Muscle of leg (tissue), 11 donors: ENCODE measurements around the gene UBQLN1. TPM values are rescaled to one million over a fixed set of nuclear protein-coding genes. Genes with fewer than 3 reads are reported as not detected.
"Not testable (repeated sequence)": the region's sequence is repeated elsewhere in the genome, so short reads cannot be mapped to it uniquely, and the experiment has no call there.

Experiments used
- DNase-seq: peaks from one replicate; pipeline ENCODE4 v3.0.0; 2013
- H3K27ac ChIP-seq: one replicate; pipeline ENCODE4 v1.5.1; 2013; ENCODE audit warnings: mild to moderate bottlenecking, low read length, control low read depth
- H3K27me3 ChIP-seq: one replicate; pipeline ENCODE4 v1.6.1; 2013; ENCODE audit warnings: low read length; ENCODE audit not compliant: control insufficient read depth, insufficient read depth
- H3K36me3 ChIP-seq: one replicate; pipeline ENCODE4 v1.6.1; 2013; ENCODE audit warnings: low read length; ENCODE audit not compliant: control insufficient read depth, insufficient read depth
- H3K4me1 ChIP-seq: one replicate; pipeline ENCODE4 v1.6.1; 2013; ENCODE audit warnings: low read length; ENCODE audit not compliant: control insufficient read depth, insufficient read depth
- H3K4me3 ChIP-seq: one replicate; pipeline ENCODE4 v1.5.1; 2013; ENCODE audit warnings: low read length, control low read depth
- H3K9me3 ChIP-seq: replicated peaks from 2 replicates; pipeline ENCODE4 v1.6.1; 2013; ENCODE audit warnings: low read depth, low read length; ENCODE audit not compliant: control insufficient read depth
- WGBS: methylation state at CpG from one replicate; pipeline ENCODE4 v1.1.5; 2013; ENCODE audit warnings: missing lambda C conversion rate; ENCODE audit not compliant: insufficient coverage; 5-methylcytosine and 5-hydroxymethylcytosine counted together
- polyA plus RNA-seq, 8 donors: library from polyadenylated mRNA; unstranded; fragments of 120-200 nt; gene quantifications; one replicate each; pipeline versions ENCODE4 v1.2.1 to v1.2.3, GENCODE V29; 2013; ENCODE audit warnings: inconsistent platforms in 1 of 8, low replicate concordance in 1 of 8; ENCODE audit not compliant: insufficient read length in 8 of 8, insufficient read depth in 1 of 8
- total RNA-seq: library from RNA; stranded (reverse); fragments of 120-200 nt; gene quantifications from one replicate; pipeline ENCODE4 v1.2.4, GENCODE V29; 2013

Gene UBQLN1
- total and polyA plus RNA-seq, 9 donors, result 56.3 to 81.8 (median 68.0) TPM

DNA sequence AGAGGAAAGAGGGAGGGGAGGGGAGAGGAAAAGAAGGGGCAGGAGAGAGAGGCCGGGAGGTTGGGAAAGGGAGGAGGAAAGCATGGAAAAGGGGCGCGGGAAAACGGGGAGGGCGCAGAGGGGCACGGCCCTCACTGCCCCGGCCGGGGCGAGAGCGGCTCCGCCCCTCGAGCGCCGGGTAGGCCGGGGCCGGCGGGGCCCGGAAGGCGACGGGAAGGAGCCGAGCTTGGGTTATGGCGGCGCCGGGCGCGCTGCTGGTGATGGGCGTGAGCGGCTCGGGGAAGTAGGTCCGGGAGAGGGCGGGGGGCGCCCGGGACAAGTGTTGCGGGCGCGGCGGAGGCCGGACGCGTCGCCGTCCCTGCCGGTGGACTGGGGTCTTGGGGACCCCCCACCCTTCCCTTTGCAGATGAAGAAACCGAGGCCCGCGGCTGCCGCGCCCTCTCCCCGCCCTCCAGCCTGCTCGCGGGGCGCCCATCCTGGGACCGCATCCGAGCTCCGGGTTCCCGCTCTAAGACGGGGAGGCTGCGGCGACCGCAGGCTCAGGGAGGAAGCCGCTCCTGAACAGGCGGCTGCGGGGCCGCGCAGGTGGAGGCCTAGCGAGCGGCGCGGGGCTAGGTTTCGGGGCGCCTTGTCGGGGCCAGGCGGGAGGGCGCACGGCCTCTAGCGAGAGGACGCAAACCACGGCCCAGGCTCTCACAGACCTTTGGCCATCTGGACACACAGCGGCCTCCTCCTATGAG is 84.6 kb downstream of the UBQLN1 start, which contains the start of gene IDNK:
TSS of gene IDNK (plus strand) at position 205 of the 740 bp plus-strand sequence. CDS start at position 234, 29 bp downstream.
- H3K27ac ChIP-seq, result peak within 1 kb of the TSS; percentile 90
- H3K9me3 ChIP-seq, result no peaks in the 10 kb centered on the region
- under 1% methylated on average over 78 of the region's 79 CpGs for WGBS
- H3K36me3 ChIP-seq, result peaks cover 9% of the 10 kb centered on the region
- peaks cover 4% of the 10 kb centered on the region for H3K27me3 ChIP-seq
- peak; percentile 65 for DNase-seq
- H3K4me1 ChIP-seq, result peaks cover 14% of the 10 kb centered on the region
- peak within 1 kb of the TSS; percentile 73 for H3K4me3 ChIP-seq

DNA sequence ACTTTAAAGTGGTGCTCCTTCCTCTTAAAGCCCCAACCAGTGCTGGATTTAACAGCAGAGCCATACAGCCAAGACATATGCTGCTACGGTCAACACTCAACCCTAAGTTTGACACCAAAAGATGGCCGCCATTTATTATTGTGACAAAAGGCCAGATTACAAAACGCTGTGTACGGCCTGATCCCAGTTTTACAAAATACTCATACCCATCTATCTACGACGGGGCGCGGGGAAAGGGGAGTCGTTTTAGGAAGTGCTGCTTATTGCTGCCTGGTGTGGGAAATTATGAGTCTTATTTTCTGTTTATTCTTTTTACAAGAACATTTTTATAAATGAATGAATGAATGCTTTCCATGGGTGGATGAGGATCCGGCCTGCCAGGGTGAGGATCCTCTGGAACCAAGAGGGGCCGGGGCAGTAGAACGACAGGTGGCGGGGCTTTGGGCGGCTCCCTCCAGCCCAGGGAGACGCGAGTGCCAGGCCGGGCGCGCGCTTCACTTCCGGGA is 85.3 kb downstream of the UBQLN1 start:
- DNase-seq, result peak; percentile 89
- H3K4me1 ChIP-seq, result peaks cover 14% of the 10 kb centered on the region
- WGBS, result 9% methylated on average over 7 of the region's 21 CpGs
- peaks cover 8% of the 10 kb centered on the region for H3K36me3 ChIP-seq
- H3K27ac ChIP-seq, result peak overlapping the region; percentile 90
- no peaks in the 10 kb centered on the region for H3K9me3 ChIP-seq
- H3K27me3 ChIP-seq, result peaks cover 4% of the 10 kb centered on the region
- H3K4me3 ChIP-seq, result peak overlapping the region; percentile 73

GRCh38 chr9:83620841-83621636 is 86.7 kb downstream of the UBQLN1 start:
- DNase-seq, result peak; percentile 43
- peaks cover 4% of the 10 kb centered on the region for H3K27me3 ChIP-seq
- no peak overlapping the region for H3K27ac ChIP-seq
- WGBS, result 12% methylated on average over 4 of the region's 7 CpGs
- peaks cover 14% of the 10 kb centered on the region for H3K4me1 ChIP-seq
- H3K9me3 ChIP-seq, result no peaks in the 10 kb centered on the region
- H3K36me3 ChIP-seq, result no peaks in the 10 kb centered on the region
- H3K4me3 ChIP-seq, result no peak overlapping the region

GRCh38 chr9:83617299-83617698 is 90.5 kb downstream of the UBQLN1 start:
- H3K27ac ChIP-seq, result no peak overlapping the region
- H3K9me3 ChIP-seq, result no peaks in the 10 kb centered on the region
- DNase-seq, result no peak
- no peak overlapping the region for H3K4me3 ChIP-seq
- no peaks in the 10 kb centered on the region for H3K36me3 ChIP-seq
- WGBS, result no CpG with 5 or more reads among the region's 1 CpG
- peaks cover 3% of the 10 kb centered on the region for H3K4me1 ChIP-seq
- peaks cover 4% of the 10 kb centered on the region for H3K27me3 ChIP-seq

GRCh38 chr9:83613298-83613697 is 94.5 kb downstream of the UBQLN1 start:
- not testable (repeated sequence) for H3K27ac ChIP-seq, H3K27me3 ChIP-seq, H3K4me3 ChIP-seq, H3K4me1 ChIP-seq, H3K9me3 ChIP-seq, DNase-seq, H3K36me3 ChIP-seq
- WGBS, result 100% methylated on average over 1 of the region's 3 CpGs

Other genes starting within 250 kb of the UBQLN1 start
- 34.1 TPM for gene FRMD3, start 169.6 kb downstream of the UBQLN1 start, total RNA-seq
- gene FRMD3, start 169.6 kb downstream of the UBQLN1 start, polyA plus RNA-seq, result 10 to 100 TPM; 21.4 to 37.5 (median 34.5) TPM
- gene IDNK, start 84.8 kb downstream of the UBQLN1 start, total RNA-seq, result 4.9 TPM
- 1 to 10 TPM; 4.7 to 7.3 (median 6.1) TPM for gene IDNK, start 84.8 kb downstream of the UBQLN1 start, polyA plus RNA-seq
- 11.8 TPM for gene GKAP1, start 109.8 kb upstream of the UBQLN1 start, total RNA-seq
- 10 to 100 TPM; 12.3 to 19.4 (median 16.0) TPM for gene GKAP1, start 109.8 kb upstream of the UBQLN1 start, polyA plus RNA-seq
- 6.3 TPM for gene KIF27, start 213.5 kb upstream of the UBQLN1 start, total RNA-seq
- 1 to 10 TPM; 5.5 to 8.3 (median 6.7) TPM for gene KIF27, start 213.5 kb upstream of the UBQLN1 start, polyA plus RNA-seq